HCT116 (cell line): ENCODE measurements around the gene FERMT2. TPM values are rescaled to one million over a fixed set of nuclear protein-coding genes. Genes with fewer than 3 reads are reported as not detected.

Experiments
- ATAC-seq: fragments of 200-7000 bp; cut with Tn5 transposase; 2 replicates; pipeline ENCODE4 v1.9.1; 2020; ENCODE audit warnings: mild to moderate bottlenecking, moderate library complexity
- BruUV-seq: library from RNA; stranded (reverse); fragments of 400-500 nt; replicated peaks from 2 replicates; lab custom pipeline; 2021; lab: Mats Ljungman, UMichigan
- CTCF ChIA-PET: fragments of 300-600 bp; sonication (Branson Sonifier 250); formaldehyde crosslinking; loops from one replicate; lab custom pipeline; 2021; ENCODE audit warnings: antibody characterized with exemption; lab: Charles Lee
- POLR2A ChIA-PET: fragments of 300-600, 350-600 bp; sonication (Branson Sonifier 250); formaldehyde crosslinking; loops from one replicate; lab custom pipeline; 2021; ENCODE audit warnings: antibody characterized with exemption; lab: Charles Lee
- RAD21 ChIA-PET, 2 experiments: fragments of 300-600 bp; sonication (Branson Sonifier 250); formaldehyde crosslinking; loops; one replicate each; lab custom pipeline; 2023; ENCODE audit warnings: low total read pairs in 2 of 2; ENCODE audit not compliant: uncharacterized antibody in 2 of 2, unreplicated experiment in 2 of 2, low non-redundant PET in 1 of 2; lab: Charles Lee
- DNase-seq: peaks from one replicate; pipeline ENCODE4 v3.0.0-alpha.2; 2010; ENCODE audit warnings: low read depth, low spot score
- H2AFZ ChIP-seq: fragments of 200-600 bp; shearing (Covaris generic), sonication (generic); 2 replicates; pipeline ENCODE4 v1.6.1; 2017; ENCODE audit warnings: low read depth, mixed run types, mixed read lengths, antibody characterized with exemption, low read length; ENCODE audit not compliant: poor library complexity, severe bottlenecking
- H3K27ac ChIP-seq: 2 replicates; pipeline ENCODE4 v1.5.1; 2012; ENCODE audit warnings: low read depth, low read length
- H3K27me3 ChIP-seq: fragments of 200-600 bp; sonication (generic); 2 replicates; pipeline ENCODE4 v1.6.1; 2016; ENCODE audit warnings: mixed run types, low read length, mixed read lengths; ENCODE audit not compliant: insufficient read depth
- H3K36me3 ChIP-seq, 2 experiments: fragments of 200-500 bp in 1 of 2; fragments of 200-600 bp in 1 of 2; sonication (Bioruptor generic) in 1 of 2; sonication (generic) in 1 of 2; 2 replicates each; pipeline versions ENCODE4 v1.5.1 to v1.6.1; 2014 to 2016; ENCODE audit warnings: low read length in 2 of 2, inconsistent platforms in 1 of 2, mixed read lengths in 1 of 2, mixed run types in 1 of 2; ENCODE audit not compliant: insufficient read depth in 2 of 2, control insufficient read depth in 1 of 2
- H3K4me1 ChIP-seq, 2 experiments: fragments of 200-600 bp in 1 of 2; sonication (generic) in 1 of 2; 2 replicates each; pipeline versions ENCODE4 v1.5.1 to v1.6.1; 2012 to 2017; ENCODE audit warnings: low read length in 2 of 2, inconsistent platforms in 1 of 2, mild to moderate bottlenecking in 1 of 2, mixed read lengths in 1 of 2, mixed run types in 1 of 2, moderate library complexity in 1 of 2; ENCODE audit not compliant: insufficient read depth in 2 of 2, control insufficient read depth in 1 of 2
- H3K4me2 ChIP-seq: fragments of 200-600 bp; sonication (generic); 2 replicates; pipeline ENCODE4 v1.6.1; 2017; ENCODE audit warnings: mixed run types, low read length, mixed read lengths
- H3K4me3 ChIP-seq, 2 experiments: fragments of 200-600 bp in 1 of 2; sonication (generic) in 1 of 2; replicated peaks in 1 of 2; 2 replicates each; pipeline ENCODE4 v1.5.1; 2011 to 2016; ENCODE audit warnings: low read length in 2 of 2, control low read depth in 1 of 2, low read depth in 1 of 2, mild to moderate bottlenecking in 1 of 2, mixed read lengths in 1 of 2, mixed run types in 1 of 2
- H3K79me2 ChIP-seq: fragments of 200-600 bp; sonication (generic); 2 replicates; pipeline ENCODE4 v1.6.1; 2017; ENCODE audit warnings: mild to moderate bottlenecking, mixed run types, low read length, moderate library complexity, mixed read lengths; ENCODE audit not compliant: insufficient read depth
- H3K9ac ChIP-seq: fragments of 200-600 bp; sonication (generic); 2 replicates; pipeline ENCODE4 v1.6.1; 2016; ENCODE audit warnings: low read length, mixed read lengths
- H3K9me2 ChIP-seq: fragments of 200-600 bp; sonication (generic), shearing (Covaris generic); 2 replicates; pipeline ENCODE4 v1.6.1; 2017; ENCODE audit warnings: mixed run types, mild to moderate bottlenecking, moderate library complexity; ENCODE audit not compliant: insufficient read depth
- H3K9me3 ChIP-seq, 2 experiments: fragments of 200-500 bp in 1 of 2; fragments of 200-600 bp in 1 of 2; sonication (Bioruptor generic) in 1 of 2; sonication (generic) in 1 of 2; 2 replicates each; pipeline ENCODE4 v1.6.1; 2014 to 2017; ENCODE audit warnings: low read length in 2 of 2, mixed read lengths in 2 of 2, inconsistent platforms in 1 of 2, low read depth in 1 of 2, mild to moderate bottlenecking in 1 of 2, mixed run types in 1 of 2, moderate library complexity in 1 of 2; ENCODE audit not compliant: control insufficient read depth in 1 of 2, insufficient read depth in 1 of 2
- H4K20me1 ChIP-seq: fragments of 200-600 bp; sonication (generic), shearing (Covaris generic); 2 replicates; pipeline ENCODE4 v1.6.1; 2017; ENCODE audit warnings: mixed run types, mild to moderate bottlenecking, moderate library complexity; ENCODE audit not compliant: insufficient read depth
- ATF3 ChIP-seq: IDR thresholded peaks from 2 replicates; pipeline ENCODE4 v1.6.1; 2012
- CBX3 ChIP-seq: IDR thresholded peaks from 2 replicates; pipeline ENCODE4 v1.6.1; 2012; ENCODE audit warnings: low read depth
- CEBPB ChIP-seq: IDR thresholded peaks from 2 replicates; pipeline ENCODE4 v1.6.1; 2012; ENCODE audit warnings: low read depth
- CTCF ChIP-seq, 3 experiments: fragments of 200-600 bp in 1 of 3; sonication (generic) in 1 of 3; IDR thresholded peaks in 2 of 3; conservative IDR thresholded peaks in 1 of 3; 2 replicates each; pipeline ENCODE4 v1.5.1; 2012 to 2017; ENCODE audit warnings: low read depth in 2 of 3, low read length in 2 of 3, antibody characterized with exemption in 1 of 3, borderline replicate concordance in 1 of 3, control low read depth in 1 of 3, mild to moderate bottlenecking in 1 of 3, mixed read lengths in 1 of 3, mixed run types in 1 of 3, moderate library complexity in 1 of 3; ENCODE audit not compliant: insufficient read depth in 1 of 3
- EGR1 ChIP-seq: IDR thresholded peaks from 2 replicates; pipeline ENCODE4 v1.6.1; 2012; ENCODE audit warnings: low read depth
- EZH2 ChIP-seq: fragments of 200-600 bp; sonication (generic); IDR thresholded peaks from 2 replicates; pipeline ENCODE4 v1.6.1; 2017; ENCODE audit warnings: antibody characterized with exemption, mixed run types
- EZH2phosphoT487 ChIP-seq: fragments of 200-600 bp; IDR thresholded peaks from 2 replicates; pipeline ENCODE4 v1.6.1; 2018; ENCODE audit warnings: antibody characterized with exemption, borderline replicate concordance
- JUND ChIP-seq: IDR thresholded peaks from 2 replicates; pipeline ENCODE4 v1.6.1; 2012
- POLR2A ChIP-seq: IDR thresholded peaks from 2 replicates; pipeline ENCODE4 v1.7.0; 2011; ENCODE audit warnings: borderline replicate concordance; ENCODE audit not compliant: insufficient read depth, insufficient read length; ENCODE audit errors: extremely low read depth
- POLR2AphosphoS5 ChIP-seq: IDR thresholded peaks from 2 replicates; pipeline ENCODE4 v1.6.1; 2011; ENCODE audit warnings: mild to moderate bottlenecking, low read depth, low read length, moderate library complexity
- RAD21 ChIP-seq: IDR thresholded peaks from 2 replicates; pipeline ENCODE4 v1.6.1; 2012; ENCODE audit warnings: low read depth, mild to moderate bottlenecking
- REST ChIP-seq: IDR thresholded peaks from 2 replicates; pipeline ENCODE4 v1.6.1; 2012; ENCODE audit warnings: low read depth
- SIN3A ChIP-seq: IDR thresholded peaks from 2 replicates; pipeline ENCODE4 v1.6.1; 2012; ENCODE audit warnings: low read depth
- SP1 ChIP-seq: IDR thresholded peaks from 2 replicates; pipeline ENCODE4 v1.6.1; 2012; ENCODE audit warnings: low read depth
- SRF ChIP-seq: IDR thresholded peaks from 2 replicates; pipeline ENCODE4 v1.6.1; 2012; ENCODE audit warnings: low read depth
- ZNF274 ChIP-seq: fragments of 200-500 bp; sonication (Bioruptor generic); IDR thresholded peaks from 2 replicates; pipeline ENCODE4 v1.6.1; 2014; ENCODE audit warnings: mild to moderate bottlenecking, low read depth, low read length, inconsistent platforms
- intact Hi-C: fragments of 100-400 bp; cut with micrococcal nuclease; formaldehyde crosslinking; loops from 2 replicates; pipeline ENCODE4 v1.10.0; 2022
- total RNA-seq: library from RNA; stranded (reverse); gene quantifications from one replicate; pipeline ENCODE4 v1.2.1, GENCODE V29; 2021; ENCODE audit not compliant: unreplicated experiment
- TF ChIP-seq, protein P1 (sequence below): IDR thresholded peaks from 2 replicates; pipeline ENCODE4 v1.6.1; 2012

The FERMT2 gene
- total RNA-seq, 1 experiment from 2014 or later: 24.8 TPM

DNA sequence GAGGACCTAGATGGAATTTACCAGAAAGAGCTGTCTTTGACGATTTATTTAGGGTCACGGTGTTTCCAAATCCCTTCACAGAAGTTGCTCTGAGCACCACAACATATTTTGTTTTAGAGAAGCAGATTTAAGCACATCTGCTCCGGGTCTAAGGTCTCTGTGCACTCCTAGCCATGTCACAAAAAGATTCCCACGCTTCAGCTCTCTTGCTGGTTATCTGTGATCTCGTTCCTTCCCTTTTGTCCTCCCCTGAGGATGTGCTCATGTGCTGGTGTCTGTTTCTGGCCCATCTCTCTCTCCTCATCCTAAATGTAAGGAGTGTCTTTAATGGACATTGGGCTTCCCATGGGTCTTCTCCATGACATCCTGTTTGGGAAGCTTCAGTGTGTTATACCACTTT lies 105.8 kb downstream of the FERMT2 start:
- H3K4me1 ChIP-seq: peaks cover 5 to 11% of the 10 kb centered on the region in 2 experiments; a peak in 2 of 4 replicates
- no peaks in the 10 kb centered on the region for H3K9me2 ChIP-seq
- RAD21 ChIA-PET: no interaction called here
- H4K20me1 ChIP-seq: no peaks in the 10 kb centered on the region
- no peaks in the 10 kb centered on the region for H3K79me2 ChIP-seq
- intact Hi-C loops: no loop called here
- no peaks in the 10 kb centered on the region for H3K9me3 ChIP-seq
- CTCF ChIA-PET: no interaction called here
- H3K4me2 ChIP-seq: no peak overlapping the region
- H3K4me3 ChIP-seq: no peak overlapping the region
- no peak overlapping the region for H3K27ac ChIP-seq
- no peak for TF ChIP-seq ZNF274
- no peak for TF ChIP-seq SIN3A
- TF ChIP-seq EZH2phosphoT487: no peak
- no peak for TF ChIP-seq EZH2
- no peak for TF ChIP-seq CBX3
- no peak for TF ChIP-seq ATF3
- TF ChIP-seq SP1: no peak
- TF ChIP-seq CEBPB: no peak
- no peak for TF ChIP-seq CTCF (IDR thresholded peaks at IDR 0.05 in 2 of 3, conservative IDR thresholded peaks at IDR 0.05 in 1 of 3; ENCODE audit: borderline replicate concordance in 1 of 3, insufficient read depth in 1 of 3, low read depth in 2 of 3, low read length in 2 of 3)
- TF ChIP-seq SRF: no peak
- TF ChIP-seq RAD21: no peak
- TF ChIP-seq REST: no peak
- no peak for TF ChIP-seq JUND
- TF ChIP-seq, protein P1, sequence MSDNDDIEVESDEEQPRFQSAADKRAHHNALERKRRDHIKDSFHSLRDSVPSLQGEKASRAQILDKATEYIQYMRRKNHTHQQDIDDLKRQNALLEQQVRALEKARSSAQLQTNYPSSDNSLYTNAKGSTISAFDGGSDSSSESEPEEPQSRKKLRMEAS: no peak
- no peak for TF ChIP-seq EGR1
- TF ChIP-seq POLR2A: no peak
- no peak for TF ChIP-seq POLR2AphosphoS5
- TF ChIP-seq, all 23 proteins: peak for 0
- no peaks in the 10 kb centered on the region for H3K27me3 ChIP-seq
- ATAC-seq: no peak
- H3K9ac ChIP-seq: no peak overlapping the region
- H3K36me3 ChIP-seq: no peaks in the 10 kb centered on the region
- POLR2A ChIA-PET: no interaction called here
- no peak overlapping the region for H2AFZ ChIP-seq
- no TSS peak for BruUV-seq
- DNase-seq: no peak
